HepG2 (cell line): ENCODE data around the gene ARHGEF40. TPM values are rescaled to one million over a fixed set of nuclear protein-coding genes. Genes with fewer than 3 reads are reported as not detected.

Experiments
- ATAC-seq: fragments of 200-7000 bp; cut with Tn5 transposase; 3 replicates; pipeline ENCODE4 v1.9.1; 2020; ENCODE audit warnings: mild to moderate bottlenecking, moderate library complexity
- BruUV-seq: library from RNA; stranded (reverse); fragments of 400-500 nt; replicated peaks from 2 replicates; lab custom pipeline; 2021; lab: Mats Ljungman, UMichigan
- CTCF ChIA-PET: fragments of 300-600 bp; formaldehyde crosslinking; extraction: SDS; loops from one replicate; lab custom pipeline; 2021; ENCODE audit warnings: low total read pairs, inconsistent platforms, low intra/inter-chr PET ratio; lab: Yijun Ruan, JAX
- POLR2A ChIA-PET: fragments of 350-600 bp; sonication (Branson Sonifier 250); formaldehyde crosslinking; loops from one replicate; lab custom pipeline; 2020; ENCODE audit warnings: antibody characterized with exemption, inconsistent platforms; lab: Yijun Ruan, JAX
- DNase-seq: peaks from one replicate; pipeline ENCODE4 v3.0.0-alpha.2; 2015; ENCODE audit warnings: low spot score
- FAIRE-seq: peaks from 3 replicates; lab custom pipeline; 2011; peaks lifted over from hg19 to GRCh38; lab: Jason Lieb, UNC
- H2AFZ ChIP-seq: one replicate; pipeline ENCODE4 v1.6.1; 2011; ENCODE audit warnings: low read length, inconsistent platforms
- H3K27ac ChIP-seq: fragments of 300-600 bp; 3 replicates; pipeline ENCODE4 v1.8.0; 2011; ENCODE audit warnings: mixed run types, mild to moderate bottlenecking, mixed read lengths, low read length, inconsistent platforms; ENCODE audit not compliant: insufficient read depth; ENCODE audit errors: extremely low read length
- H3K27me3 ChIP-seq, 2 experiments: fragments of 200-600 bp in 1 of 2; 2 replicates in 1 of 2; 3 replicates in 1 of 2; pipeline versions ENCODE4 v1.6.0 to v1.8.0; 2011; ENCODE audit warnings: low read length in 2 of 2, mild to moderate bottlenecking in 2 of 2, moderate library complexity in 2 of 2, inconsistent platforms in 1 of 2; ENCODE audit not compliant: insufficient read depth in 2 of 2, control insufficient read depth in 1 of 2
- H3K36me3 ChIP-seq, 2 experiments: fragments of 200-600 bp in 1 of 2; replicated peaks in 1 of 2; 2 replicates in 1 of 2; 3 replicates in 1 of 2; pipeline versions ENCODE4 v1.5.1 to v1.8.0; 2011; ENCODE audit warnings: low read length in 2 of 2, inconsistent platforms in 1 of 2; ENCODE audit not compliant: insufficient read depth in 2 of 2, control insufficient read depth in 1 of 2
- H3K4me1 ChIP-seq: 2 replicates; pipeline ENCODE4 v1.5.1; 2012; ENCODE audit warnings: low read length, inconsistent platforms; ENCODE audit not compliant: insufficient read depth
- H3K4me2 ChIP-seq: 2 replicates; pipeline ENCODE4 v1.6.0; 2011; ENCODE audit warnings: low read depth, low read length, inconsistent platforms
- H3K4me3 ChIP-seq, 3 experiments: fragments of 200-600 bp in 1 of 3; sonication (generic), shearing (Covaris generic) in 1 of 3; replicated peaks in 1 of 3; 2 replicates each; pipeline ENCODE4 v1.5.1; 2011 to 2016; ENCODE audit warnings: low read length in 3 of 3, inconsistent platforms in 2 of 3, low read depth in 2 of 3, mild to moderate bottlenecking in 2 of 3, control low read depth in 1 of 3, mixed read lengths in 1 of 3; ENCODE audit not compliant: insufficient read depth in 1 of 3
- H3K79me2 ChIP-seq: one replicate; pipeline ENCODE4 v1.6.1; 2011; ENCODE audit warnings: low read length, inconsistent platforms; ENCODE audit not compliant: insufficient read depth
- H3K9ac ChIP-seq: 2 replicates; pipeline ENCODE4 v1.6.0; 2011; ENCODE audit warnings: mild to moderate bottlenecking, low read depth, low read length, inconsistent platforms; ENCODE audit not compliant: insufficient read depth
- H3K9me3 ChIP-seq: 2 replicates; pipeline ENCODE4 v1.5.1; 2012; ENCODE audit warnings: mild to moderate bottlenecking, low read length
- H4K20me1 ChIP-seq: 2 replicates; pipeline ENCODE4 v1.6.0; 2011; ENCODE audit warnings: inconsistent platforms, mild to moderate bottlenecking, low read length, moderate library complexity; ENCODE audit not compliant: insufficient read depth
- CEBPB ChIP-seq: IDR thresholded peaks from 2 replicates; pipeline ENCODE4 v1.6.1; 2011; ENCODE audit warnings: low read depth, low read length, improper control_type of control experiment, borderline replicate concordance
- TCF7L2 ChIP-seq: IDR thresholded peaks from 2 replicates; pipeline ENCODE4 v1.6.1; 2011; ENCODE audit warnings: mild to moderate bottlenecking, low read depth, low read length, moderate library complexity
- YY1 ChIP-seq: IDR thresholded peaks from 2 replicates; pipeline ENCODE4 v1.6.1; 2011; ENCODE audit warnings: low read length, low read depth, moderate library complexity, mild to moderate bottlenecking; ENCODE audit not compliant: insufficient read depth, insufficient replicate concordance
- ZBTB40 ChIP-seq, 2 experiments: fragments of 450-650 bp in 1 of 2; sonication (generic) in 1 of 2; formaldehyde crosslinking in 1 of 2; IDR thresholded peaks; 2 replicates each; pipeline versions ENCODE4 v1.6.1 to v1.8.0; 2016 to 2022; ENCODE audit warnings: antibody characterized with exemption in 1 of 2, mild to moderate bottlenecking in 1 of 2, missing genetic modification reagents in 1 of 2
- ZFP41 ChIP-seq: sonication (generic); formaldehyde crosslinking; IDR thresholded peaks from 2 replicates; pipeline ENCODE4 v1.4.0; 2020; ENCODE audit warnings: mild to moderate bottlenecking, missing genetic modification reagents, borderline replicate concordance
- ZNF142 ChIP-seq: sonication (generic); formaldehyde crosslinking; IDR thresholded peaks from 2 replicates; pipeline ENCODE4 v1.4.0; 2020; ENCODE audit warnings: missing genetic modification reagents
- ZNF260 ChIP-seq: sonication (generic); formaldehyde crosslinking; IDR thresholded peaks from 2 replicates; pipeline ENCODE4 v1.4.0; 2020; ENCODE audit warnings: missing genetic modification reagents, low read depth, mild to moderate bottlenecking, borderline replicate concordance
- WGBS: methylation state at CpG from one replicate; pipeline ENCODE4 v1.1.6; 2017; ENCODE audit warnings: low lambda C conversion rate; 5-methylcytosine and 5-hydroxymethylcytosine counted together
- in situ Hi-C: cut with HindIII; loops from 2 replicates; pipeline ENCODE4 v1.10.0; 2017; ENCODE audit warnings: low pct_unique_long_range_greater_than_20kb; ENCODE audit not compliant: extremely low pct_ligation_motif_present
- intact Hi-C: fragments of 100-400 bp; cut with micrococcal nuclease; formaldehyde crosslinking; loops from one replicate; pipeline ENCODE4 v1.10.0; 2022; ENCODE audit not compliant: unreplicated experiment
- polyA plus RNA-seq, 8 experiments: library from polyadenylated mRNA; depleted of rRNA in 3 of 8; stranded (reverse) in 7 of 8; unstranded in 1 of 8; fragments of >200 nt; fragmentation: Illumina TruSeq in 4 of 8; extraction: Trizol in 4 of 8; gene quantifications; 2 replicates each; pipeline versions ENCODE4 v1.2.1 to v1.2.3, GENCODE V29; 2011 to 2016; ENCODE audit warnings: low read depth in 4 of 8, missing spikeins in 1 of 8, mixed read lengths in 1 of 8; ENCODE audit not compliant: insufficient read depth in 1 of 8
- total RNA-seq, 5 experiments: library from RNA; depleted of rRNA; stranded (reverse); fragments of >200 nt; fragmentation: Illumina TruSeq; extraction: Trizol; gene quantifications; 2 replicates each; pipeline ENCODE4 v1.2.3, GENCODE V29; 2016; ENCODE audit warnings: low read depth in 1 of 5

The ARHGEF40 gene
- total and polyA plus RNA-seq, 2 of the 13 experiments (the other 11 are each of a cell fraction or from before 2014, with no cell fraction given), result 28.1 to 78.1 TPM

- no peaks in the 10 kb centered on the region for H4K20me1 ChIP-seq
- H3K27me3 ChIP-seq, result no peaks in the 10 kb centered on the region
- no peak overlapping the region for H2AFZ ChIP-seq
- H3K9me3 ChIP-seq, result no peaks in the 10 kb centered on the region
- H3K4me1 ChIP-seq, result peaks cover 59% of the 10 kb centered on the region
- CTCF ChIA-PET, result interaction anchor here (8.0 kb wide), 1 partner anchor 16 kb away, joined by 320 read pairs; the partner anchor contains the start of gene ZNF219
- in situ Hi-C loops, result no loop called here
- H3K27ac ChIP-seq, result no peak overlapping the region
- H3K9ac ChIP-seq, result no peak overlapping the region
- intact Hi-C loops, result no loop called here
- H3K36me3 ChIP-seq, result no peaks in the 10 kb centered on the region
- POLR2A ChIA-PET, result interaction anchor here (0.9 kb wide), 1 partner anchor 53 kb away, joined by 3 read pairs; no protein-coding TSS in a partner anchor
- no TSS peak for BruUV-seq
- H3K4me2 ChIP-seq, result no peak overlapping the region
- ATAC-seq (no peak), FAIRE-seq (no peak), DNase-seq (no peak)
- WGBS, result 95% methylated on average over 4 of the region's 4 CpGs
- no peak overlapping the region for H3K4me3 ChIP-seq
- H3K79me2 ChIP-seq, result no peaks in the 10 kb centered on the region
- TF ChIP-seq ZFP41 (CRISPR knock-in tag), result no peak
- TF ChIP-seq YY1, result no peak
- TF ChIP-seq ZNF142 (CRISPR knock-in tag), result no peak
- no peak for TF ChIP-seq ZNF260 (CRISPR knock-in tag)
- no peak for TF ChIP-seq ZBTB40 (IDR thresholded peaks at IDR 0.05)
- TF ChIP-seq ZBTB40 (CRISPR knock-in tag; IDR thresholded peaks at IDR 0.05), result no peak
- TF ChIP-seq TCF7L2, result no peak
- no peak for TF ChIP-seq CEBPB
Measured at GRCh38 chr14:21108791-21109190, 38.7 kb downstream of the ARHGEF40 start.
